Raji (cell line): ENCODE measurements around the gene COL24A1.

ENCODE experiments used
- POLR2A ChIP-seq: IDR thresholded peaks from 2 replicates; pipeline ENCODE4 v1.6.1; 2011; ENCODE audit warnings: low read depth, low read length, control low read depth; ENCODE audit not compliant: insufficient read depth

Gene COL24A1

DNA sequence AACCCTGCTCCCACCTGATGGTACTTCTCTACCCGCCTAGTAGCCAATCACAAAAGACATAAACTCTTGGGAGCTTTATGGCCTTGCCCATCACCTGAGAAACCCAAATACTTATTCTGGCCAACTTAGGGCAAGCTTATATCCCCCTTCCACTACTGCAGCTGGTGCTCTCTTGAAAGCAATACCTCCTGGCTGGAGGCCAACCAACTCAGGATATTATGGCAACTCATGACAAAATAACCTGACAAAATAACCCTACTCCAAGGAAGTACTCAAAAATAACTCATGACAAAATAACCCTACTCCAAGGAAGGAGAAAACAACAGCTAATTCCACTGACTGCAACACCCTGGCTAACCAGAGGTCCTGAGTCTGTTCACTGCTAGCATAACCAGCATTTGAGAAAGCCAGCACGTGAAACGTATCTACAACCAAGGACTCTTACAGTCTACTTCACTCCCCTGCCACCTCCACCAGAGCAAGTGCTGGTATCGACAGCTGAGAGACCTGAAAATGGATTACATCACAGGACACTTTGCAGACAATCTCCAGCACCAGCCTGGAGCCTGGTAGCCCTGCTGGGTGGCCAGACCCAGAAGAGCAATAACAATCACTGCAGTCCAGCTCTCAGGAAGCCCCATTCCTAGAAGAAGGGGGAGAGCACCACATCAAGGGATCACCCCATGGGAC lies 179.9 kb downstream of the COL24A1 start:
- TF ChIP-seq POLR2A = no peak

DNA sequence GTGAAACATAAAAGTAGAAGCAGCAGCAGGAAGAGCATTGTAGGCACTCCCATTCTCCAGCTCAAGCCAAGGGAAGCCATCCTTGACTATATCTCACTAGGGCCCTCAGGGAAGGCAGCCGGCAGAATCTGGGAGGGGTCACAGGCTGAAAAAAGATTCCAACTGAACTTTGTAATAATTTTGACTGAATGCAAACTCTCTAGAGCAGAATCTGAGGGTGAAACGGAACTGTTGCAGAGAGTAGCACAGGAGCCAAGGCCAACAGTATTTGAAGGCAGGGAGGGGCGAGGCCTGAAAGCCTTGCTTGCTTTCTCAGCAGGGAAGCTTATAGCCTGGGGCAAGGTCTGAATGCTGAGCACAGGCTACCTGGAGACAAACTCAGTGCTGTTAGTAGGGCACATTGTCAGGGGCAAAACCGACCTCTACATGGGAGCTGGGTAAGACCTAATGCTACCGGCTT lies 180.6 kb downstream of the COL24A1 start:
- TF ChIP-seq POLR2A = no peak

DNA sequence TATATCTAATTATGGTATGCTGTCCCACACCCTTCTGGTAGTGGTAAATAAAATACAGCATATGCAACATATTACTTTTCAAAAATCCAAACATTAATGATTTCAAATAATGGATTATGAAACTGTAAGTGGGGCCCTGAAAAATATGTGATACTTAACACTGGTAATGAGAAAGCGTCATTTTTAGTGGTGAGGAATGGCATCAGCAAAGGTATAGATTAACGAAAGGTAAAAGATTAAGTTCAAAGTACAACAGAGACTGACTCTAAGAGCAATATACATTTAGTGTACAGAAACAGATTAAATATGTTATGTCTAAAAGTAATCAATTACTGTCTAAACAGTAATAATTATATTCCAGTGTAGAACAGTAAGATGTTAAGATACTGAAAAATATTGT lies 194.1 kb downstream of the COL24A1 start:
- TF ChIP-seq POLR2A = no peak

DNA sequence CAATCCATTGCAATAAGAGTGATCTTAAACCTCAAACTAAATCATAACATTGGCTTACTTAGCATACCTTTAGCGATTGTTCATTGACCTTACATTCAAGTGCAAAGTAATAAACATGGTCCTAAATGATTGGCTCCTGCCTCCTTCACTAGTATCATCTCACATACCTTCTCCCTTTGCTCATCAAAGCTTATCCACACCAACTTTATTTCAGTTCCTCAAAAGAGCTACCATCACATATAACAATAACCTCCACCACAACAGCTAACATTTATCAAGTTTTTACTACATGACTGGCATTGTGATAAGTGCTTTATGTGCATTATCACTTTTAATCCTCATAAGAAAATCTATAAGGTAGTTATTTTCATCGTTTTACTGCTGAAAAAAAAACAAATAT lies 198.8 kb downstream of the COL24A1 start:
- no peak for TF ChIP-seq POLR2A

DNA sequence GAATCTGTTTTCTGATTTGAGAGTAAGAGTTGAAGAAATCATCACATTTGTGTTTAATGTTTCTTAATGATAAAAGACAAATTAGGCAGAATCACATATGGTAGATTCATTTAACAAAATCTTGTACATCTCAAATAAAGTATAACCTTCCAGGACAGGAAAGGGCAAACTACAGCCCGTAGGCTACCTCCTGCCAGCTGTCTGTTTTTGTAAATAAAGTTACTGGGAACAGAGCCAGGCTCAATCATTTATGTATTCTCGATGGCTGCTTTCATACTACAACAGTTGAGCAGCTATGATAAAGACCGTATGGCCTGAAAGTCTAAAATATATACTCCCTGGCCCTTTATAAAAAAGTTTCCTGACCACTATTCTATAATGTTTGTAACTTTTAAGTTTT lies 204.1 kb downstream of the COL24A1 start:
- no peak for TF ChIP-seq POLR2A

DNA sequence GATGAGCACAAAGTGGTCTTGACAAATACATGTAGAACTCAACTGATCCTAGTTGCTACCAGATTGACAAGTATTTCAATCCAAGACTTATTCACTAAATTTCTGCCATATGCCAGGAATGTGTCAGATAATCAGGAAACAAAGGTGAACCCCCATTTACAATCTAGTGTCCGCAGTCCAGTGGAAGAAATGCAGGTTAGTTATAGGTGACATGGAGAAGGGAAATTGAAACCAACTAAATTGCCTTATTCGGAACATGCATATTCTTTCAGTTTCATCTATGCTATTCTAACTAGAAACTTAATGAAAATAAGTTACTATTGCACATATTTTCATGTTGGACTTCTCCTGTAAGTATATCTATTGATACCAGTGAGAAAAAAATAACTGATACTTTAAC lies 209.4 kb downstream of the COL24A1 start:
- no peak for TF ChIP-seq POLR2A

DNA sequence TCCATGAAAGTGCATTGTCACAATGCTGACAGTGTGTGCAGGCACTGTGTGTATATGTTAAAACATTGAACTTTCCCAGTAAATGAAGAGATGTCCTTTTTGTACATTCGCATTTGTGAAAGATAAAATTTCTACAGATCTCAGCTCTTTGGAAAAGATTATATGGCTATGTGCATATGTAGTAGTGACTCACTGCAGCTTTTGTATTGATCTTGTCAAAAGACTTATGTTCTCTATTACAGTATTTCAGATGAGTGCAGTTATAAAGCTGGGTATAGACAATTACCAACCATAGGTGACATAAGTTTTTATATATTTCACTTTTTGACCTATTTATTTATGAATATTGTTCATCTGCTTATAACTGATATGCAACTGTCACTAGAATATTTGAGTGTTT lies 212.6 kb downstream of the COL24A1 start:
- TF ChIP-seq POLR2A = no peak

DNA sequence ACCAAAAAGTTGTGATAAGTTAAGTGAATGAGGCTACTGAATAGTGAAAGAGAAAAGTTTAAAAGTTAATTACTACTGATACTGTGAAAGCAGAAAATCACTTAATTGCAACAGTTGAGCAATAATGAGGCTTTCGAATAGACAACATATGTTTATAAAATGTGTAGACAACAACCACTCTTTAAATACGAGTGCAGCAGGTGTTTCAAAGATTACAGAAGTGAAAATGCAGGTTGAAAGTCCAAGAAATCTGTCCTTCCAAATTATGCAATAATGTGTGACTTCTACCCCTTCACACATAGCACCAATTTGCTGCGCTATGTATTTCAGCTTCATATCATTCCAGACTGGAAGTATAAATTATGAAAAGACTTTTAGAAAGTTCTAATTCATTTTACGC lies 213.0 kb downstream of the COL24A1 start:
- TF ChIP-seq POLR2A = no peak

DNA sequence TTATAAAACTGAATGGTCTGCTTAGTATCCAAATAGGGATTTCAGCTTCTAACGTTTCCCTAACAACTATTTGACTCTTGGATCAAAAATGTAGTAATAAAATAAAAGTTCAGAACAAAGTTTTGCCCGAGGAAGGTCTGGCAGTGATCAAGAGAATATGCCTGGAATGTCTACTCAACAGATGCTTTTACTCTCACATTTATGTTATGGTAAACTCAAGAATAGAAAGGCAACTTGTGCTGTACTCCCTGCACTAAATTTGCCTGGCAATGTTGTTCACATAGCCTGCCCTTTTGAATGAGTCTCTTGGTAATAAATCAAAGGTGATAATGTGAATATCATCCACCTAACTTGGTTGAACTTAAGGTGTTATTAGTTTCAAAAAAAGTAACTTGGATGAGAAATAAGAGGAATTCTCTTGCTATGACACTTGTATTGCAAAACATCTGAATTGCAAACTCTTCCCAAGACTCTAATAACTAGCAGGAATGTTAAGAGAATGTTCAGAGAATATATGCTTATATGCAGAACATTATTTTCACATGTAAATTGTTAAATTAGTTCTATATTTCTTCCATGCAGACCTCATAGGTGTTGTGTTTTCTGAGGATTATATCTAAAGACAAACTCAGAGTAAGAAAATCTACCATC lies 215.8 kb downstream of the COL24A1 start:
- TF ChIP-seq POLR2A = no peak

DNA sequence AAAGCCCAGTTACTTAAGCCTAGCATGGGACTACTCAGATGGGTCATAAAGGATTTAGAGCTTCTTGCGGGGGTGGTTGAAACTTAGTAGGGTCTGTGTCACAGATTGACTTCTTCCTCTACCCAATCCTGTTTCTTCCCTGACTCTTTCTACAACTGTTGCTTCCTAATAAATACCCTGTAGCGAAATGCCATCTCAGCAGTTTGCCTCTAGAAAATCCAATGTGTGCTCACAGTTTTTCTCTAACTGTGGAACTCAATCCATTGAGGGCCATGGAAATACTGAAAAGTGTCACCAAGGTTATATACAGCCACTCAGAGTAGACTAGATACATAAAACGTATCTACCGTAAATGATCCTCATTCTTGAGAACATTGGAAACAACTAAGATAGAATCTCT lies 217.7 kb downstream of the COL24A1 start:
- TF ChIP-seq POLR2A = no peak

DNA sequence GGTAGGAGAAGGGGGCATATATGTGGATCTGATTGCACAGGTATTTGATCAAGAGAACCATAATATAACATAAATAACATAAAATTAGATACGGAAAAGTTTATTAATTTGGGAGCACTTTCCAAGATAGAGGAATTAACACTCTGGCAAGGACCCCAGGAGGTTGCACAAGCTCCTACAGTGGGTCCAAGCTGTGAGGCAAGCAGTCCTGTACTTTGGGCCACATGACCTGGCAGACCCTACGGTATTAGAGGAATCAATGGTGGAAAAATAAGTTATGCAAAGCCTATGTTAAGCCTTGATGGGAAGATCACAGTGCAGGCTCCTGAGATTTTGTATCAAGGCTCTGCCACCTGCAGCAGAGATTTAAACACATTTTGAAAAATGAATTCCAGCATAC lies 220.1 kb downstream of the COL24A1 start:
- TF ChIP-seq POLR2A = no peak

DNA sequence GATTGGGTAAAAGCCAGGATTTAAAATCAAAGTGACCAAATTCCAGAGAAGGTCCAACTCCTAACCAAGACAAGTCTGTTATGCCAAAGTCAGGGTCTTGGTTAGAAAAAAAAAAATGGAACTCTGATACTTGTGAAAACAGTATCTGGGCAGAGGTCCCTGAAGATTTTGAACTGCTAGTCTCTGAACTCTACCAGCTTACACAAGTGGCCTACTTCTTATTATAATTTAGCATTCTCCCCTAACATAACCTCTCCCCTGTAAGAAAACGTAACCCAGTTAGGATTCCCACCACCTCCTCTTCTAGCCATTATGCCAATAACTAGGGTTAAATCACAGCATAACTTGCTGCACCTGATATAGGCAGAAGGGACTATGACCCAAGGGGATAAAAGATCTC lies 220.5 kb downstream of the COL24A1 start:
- no peak for TF ChIP-seq POLR2A

DNA sequence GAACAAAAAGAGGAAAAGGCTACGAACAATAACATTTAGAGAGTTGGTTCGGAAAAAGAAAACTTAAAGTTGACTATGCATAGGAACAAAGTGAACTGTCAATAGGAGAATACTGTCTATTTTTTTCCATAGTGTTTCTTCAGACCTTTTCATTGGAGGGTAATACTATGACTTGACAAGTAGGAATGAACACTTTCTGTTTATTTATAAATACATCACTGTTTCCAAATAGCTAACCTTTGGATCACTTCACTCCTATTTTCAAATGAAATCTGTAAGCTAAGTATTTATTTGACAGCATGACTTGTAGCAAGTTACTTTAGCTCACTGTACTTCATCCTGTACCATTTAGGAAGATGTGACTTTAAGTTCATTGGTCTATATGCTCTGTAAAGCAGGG lies 221.3 kb downstream of the COL24A1 start:
- no peak for TF ChIP-seq POLR2A

DNA sequence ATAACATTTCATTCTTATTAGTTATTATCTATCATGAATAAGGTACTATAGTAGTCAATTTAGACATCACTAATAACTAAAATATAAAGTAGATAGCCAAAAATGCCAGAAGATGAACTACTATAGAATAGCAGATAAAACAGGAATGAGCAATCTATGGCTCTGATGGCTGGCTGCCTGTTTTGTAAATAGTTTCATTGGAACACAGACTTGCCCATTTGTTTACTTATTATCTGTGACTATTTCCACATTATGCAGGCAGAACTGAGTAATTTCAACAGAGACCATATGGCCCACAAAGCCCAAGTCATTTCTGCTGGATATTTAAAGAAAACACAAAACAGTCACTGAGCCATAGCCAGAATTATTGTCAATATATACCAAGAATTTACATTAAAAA lies 222.1 kb downstream of the COL24A1 start:
- no peak for TF ChIP-seq POLR2A

DNA sequence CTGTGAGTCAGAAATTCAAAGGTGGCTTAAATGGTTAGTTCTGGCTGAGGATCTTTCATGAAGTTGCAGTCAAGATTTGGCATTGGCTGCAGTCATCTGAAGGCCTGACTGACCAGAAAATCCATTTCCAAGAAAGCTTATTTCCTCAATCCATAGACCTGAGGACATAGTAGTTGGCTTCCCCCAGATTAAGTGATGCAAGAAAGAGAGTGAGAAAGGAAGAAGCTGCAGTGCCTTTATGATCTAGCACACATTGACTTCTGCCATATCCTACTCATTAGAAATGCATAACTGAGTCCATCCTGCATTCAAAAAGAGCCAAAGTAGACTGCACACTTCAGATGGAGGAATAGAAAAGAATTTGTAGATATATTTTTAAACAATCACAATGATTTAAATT lies 222.6 kb downstream of the COL24A1 start:
- no peak for TF ChIP-seq POLR2A

DNA sequence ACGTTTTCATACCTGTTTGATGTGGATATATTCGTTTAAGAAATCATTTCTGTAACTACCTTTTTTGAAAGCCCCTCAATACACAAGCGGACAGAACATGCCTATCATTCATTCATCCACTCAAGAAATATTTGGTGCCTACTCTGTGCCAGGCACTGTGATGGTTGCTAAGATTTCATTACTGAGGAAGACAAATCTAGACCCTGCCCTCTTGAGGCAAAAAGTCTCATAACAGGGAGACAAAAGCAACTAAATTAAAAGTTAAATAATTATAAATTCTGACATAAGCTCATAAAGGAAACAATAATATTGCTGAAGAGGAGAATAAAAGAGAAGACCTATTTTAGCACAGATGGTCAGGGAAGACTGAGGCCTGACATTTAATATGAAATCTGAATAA lies 244.8 kb downstream of the COL24A1 start:
- TF ChIP-seq POLR2A = no peak

DNA sequence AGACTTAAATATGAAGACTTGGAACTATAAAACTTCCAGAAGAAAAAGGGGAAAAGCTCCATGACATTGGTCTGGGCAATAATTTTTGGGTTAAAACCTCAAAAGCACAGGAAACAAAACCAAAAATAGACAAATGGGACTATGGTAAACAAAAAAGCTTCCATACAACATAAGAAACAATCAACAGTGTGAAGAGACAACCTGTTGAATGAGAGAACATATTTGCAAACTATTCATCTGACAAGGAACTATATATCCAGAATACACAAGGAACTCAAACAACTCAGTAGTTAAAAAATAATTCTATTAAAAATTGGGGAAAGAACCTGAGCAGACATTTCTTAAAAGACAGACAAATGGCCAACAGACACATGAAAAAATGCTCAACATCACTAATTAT lies 255.7 kb downstream of the COL24A1 start:
- no peak for TF ChIP-seq POLR2A
